AG04450 (cell line): ENCODE results near the gene HBA1. TPM values are rescaled to one million over a fixed set of nuclear protein-coding genes. Genes with fewer than 3 reads are reported as not detected.

Experiments
- CTCF ChIA-PET: fragments of 300-600, 350-600 bp; formaldehyde crosslinking; extraction: SDS; loops from one replicate; lab custom pipeline; 2022; ENCODE audit warnings: antibody characterized with exemption, inconsistent platforms; lab: Charles Lee
- POLR2A ChIA-PET: fragments of 350-600 bp; formaldehyde crosslinking; extraction: SDS; loops from one replicate; lab custom pipeline; 2021; ENCODE audit warnings: antibody characterized with exemption, inconsistent platforms; lab: Yijun Ruan, JAX
- DNase-seq: peaks from one replicate; pipeline ENCODE4 v3.0.0-alpha.2; 2011; ENCODE audit warnings: low read depth, low spot score
- H3K27ac ChIP-seq: one replicate; pipeline ENCODE4 v1.5.1; 2012; ENCODE audit warnings: low read depth, low read length, control low read depth
- H3K27me3 ChIP-seq: one replicate; pipeline ENCODE4 v1.6.0; 2012; ENCODE audit warnings: low read length; ENCODE audit not compliant: control insufficient read depth, insufficient read depth
- H3K4me3 ChIP-seq: 2 replicates; pipeline ENCODE4 v1.5.1; 2011; ENCODE audit warnings: mild to moderate bottlenecking, low read depth, low read length, control low read depth
- H3K9me3 ChIP-seq: 2 replicates; pipeline ENCODE4 v1.5.1; 2012; ENCODE audit warnings: low read length; ENCODE audit not compliant: control insufficient read depth, insufficient read depth
- CTCF ChIP-seq: IDR thresholded peaks from 2 replicates; pipeline ENCODE4 v1.5.1; 2011; ENCODE audit warnings: low read depth, low read length, control low read depth, inconsistent platforms
- polyA plus RNA-seq: library from polyadenylated mRNA; depleted of rRNA; stranded (reverse); fragments of >200 nt; gene quantifications from 2 replicates; pipeline ENCODE4 v1.2.3, GENCODE V29; 2011

HBA1 gene
- polyA plus RNA-seq, 1 experiment: not detected

DNA sequence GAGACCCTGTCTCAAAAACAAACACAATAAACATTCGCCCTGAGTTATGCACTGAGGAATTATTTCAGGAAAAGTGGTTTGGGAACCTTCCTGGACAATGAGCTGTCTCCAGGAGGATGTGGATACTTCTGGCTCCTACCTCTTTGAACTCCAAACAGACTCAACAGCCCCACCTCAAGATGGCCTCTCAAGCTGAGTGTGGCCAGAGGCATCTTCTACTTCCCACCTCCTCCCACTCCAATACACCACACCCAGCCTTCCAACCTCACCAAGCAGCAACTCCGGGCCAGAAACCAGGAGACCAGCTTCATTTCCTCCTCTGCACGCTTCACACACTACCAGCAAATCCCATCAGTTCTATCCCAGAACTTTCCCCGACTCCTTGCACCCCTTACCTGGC, 15.4 kb downstream of the HBA1 start:
- ChIA-PET CTCF (interaction anchor here (2.2 kb wide), 1 partner anchor 10 kb away, joined by 13 read pairs; no protein-coding TSS in a partner anchor), POLR2A (no interaction called here)
- TF ChIP-seq CTCF: no peak
- H3K4me3 ChIP-seq: no peak overlapping the region
- H3K9me3 ChIP-seq: peaks cover 4% of the 10 kb centered on the region; the same call in 1 of the 2 replicates
- no peaks in the 10 kb centered on the region for H3K27me3 ChIP-seq
- no peak for DNase-seq
- no peak overlapping the region for H3K27ac ChIP-seq

DNA sequence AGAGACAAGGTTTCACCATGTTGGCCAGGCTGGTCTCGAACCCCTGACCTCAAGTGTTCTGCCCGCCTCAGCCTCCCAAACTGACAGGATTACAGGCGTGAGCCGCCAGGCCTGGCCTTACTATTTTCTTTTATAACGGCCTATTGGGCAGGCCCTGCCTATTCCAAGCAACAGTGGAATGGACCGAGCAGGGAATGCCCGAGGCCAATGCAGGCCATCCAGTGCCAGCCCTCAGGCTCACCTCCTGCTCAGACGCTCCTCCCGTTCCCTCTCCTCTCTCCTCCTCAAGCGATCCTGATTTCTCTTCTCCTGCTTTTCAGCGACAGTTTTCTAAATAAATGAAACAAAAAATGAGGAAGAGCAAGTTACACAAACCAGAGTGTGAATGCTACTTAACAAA, 16.2 kb downstream of the HBA1 start:
- Histone ChIP-seq H3K4me3 (no peak overlapping the region), H3K9me3 (no peaks in the 10 kb centered on the region; the same call in 1 of the 2 replicates), H3K27me3 (no peaks in the 10 kb centered on the region), H3K27ac (no peak overlapping the region)
- ChIA-PET POLR2A (interaction anchor here (0.6 kb wide), 1 partner anchor 10 kb away, joined by 5 read pairs; no protein-coding TSS in a partner anchor), CTCF (interaction anchor here (1.0 to 2.2 kb wide), 2 partner anchors 11 to 12 kb away, joined by 3 to 13 read pairs; partner anchors contain the start of gene HBQ1)
- no peak for DNase-seq
- TF ChIP-seq CTCF: no peak

GRCh38 chr16:193441-193840, 17.0 kb downstream of the HBA1 start:
- no peaks in the 10 kb centered on the region; the same call in 1 of the 2 replicates for H3K9me3 ChIP-seq

DNA sequence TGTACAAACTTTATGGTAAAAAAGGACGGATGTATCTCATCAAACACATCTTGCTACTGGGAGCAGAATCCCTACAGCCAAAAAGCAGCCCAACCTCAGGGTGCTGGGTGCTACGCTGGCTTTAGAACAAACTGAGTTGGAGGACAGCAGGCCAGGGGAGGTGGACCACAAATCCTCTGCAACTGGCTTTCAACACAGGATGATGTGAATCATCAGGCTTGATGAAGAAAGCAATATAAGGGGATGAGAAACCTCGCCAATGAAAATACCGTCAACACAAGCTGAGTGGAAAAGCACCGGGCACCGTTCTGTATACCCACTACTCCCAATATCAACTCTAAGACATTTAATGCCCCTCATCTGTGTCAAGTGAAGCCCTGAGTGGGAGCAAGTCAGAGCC, 18.0 kb downstream of the HBA1 start:
- Histone ChIP-seq H3K9me3 (no peaks in the 10 kb centered on the region; the same call in 1 of the 2 replicates), H3K27ac (no peak overlapping the region), H3K27me3 (no peaks in the 10 kb centered on the region), H3K4me3 (no peak overlapping the region)
- no peak for TF ChIP-seq CTCF
- ChIA-PET CTCF (interaction anchor here (1.2 kb wide), 1 partner anchor 13 kb away, joined by 3 read pairs; no protein-coding TSS in a partner anchor), POLR2A (no interaction called here)
- DNase-seq: no peak

More at GRCh38 chr16:193441-193840, 17.0 kb downstream of the HBA1 start:
- H3K4me3 ChIP-seq: no peak overlapping the region
- CTCF ChIA-PET: interaction anchor here (1.0 to 2.2 kb wide), 2 partner anchors 12 to 13 kb away, joined by 3 to 13 read pairs; partner anchors contain the start of gene HBQ1
- no peak for DNase-seq
- no peak overlapping the region for H3K27ac ChIP-seq
- H3K27me3 ChIP-seq: no peaks in the 10 kb centered on the region
- TF ChIP-seq CTCF: no peak
- POLR2A ChIA-PET: no interaction called here

GRCh38 chr16:200388-200787, 23.9 kb downstream of the HBA1 start:
- H3K4me3 ChIP-seq: no peak overlapping the region
- no peak for DNase-seq
- no peaks in the 10 kb centered on the region for H3K27me3 ChIP-seq
- ChIA-PET POLR2A (interaction anchor here (0.7 kb wide), 1 partner anchor 201 kb away, joined by 11 read pairs; no protein-coding TSS in a partner anchor), CTCF (interaction anchor here (0.7 kb wide), 2 partner anchors 74 to 161 kb away, joined by 3 to 5 read pairs; no protein-coding TSS in a partner anchor)
- no peak for TF ChIP-seq CTCF
- no peak overlapping the region for H3K27ac ChIP-seq
- H3K9me3 ChIP-seq: no peaks in the 10 kb centered on the region
